ENCODE measurements around the gene HEPACAM2.

GRCh38 chr7:93218997-93219827 is 7.1 kb downstream of the HEPACAM2 start:
- TF ChIP-seq CTCF (IDR thresholded peaks at IDR 0.05 in 4 of 5, conservative IDR thresholded peaks at IDR 0.05 in 1 of 5) (no peak), POLR2A (IDR thresholded peaks at IDR 0.05) (no peak)

All from gastrocnemius medialis (tissue), 4 donors.